ENCODE data around the gene TTC34.
"Not testable (repeated sequence)": the region's sequence is repeated elsewhere in the genome, so short reads cannot be mapped to it uniquely, and the experiment has no call there.

DNA sequence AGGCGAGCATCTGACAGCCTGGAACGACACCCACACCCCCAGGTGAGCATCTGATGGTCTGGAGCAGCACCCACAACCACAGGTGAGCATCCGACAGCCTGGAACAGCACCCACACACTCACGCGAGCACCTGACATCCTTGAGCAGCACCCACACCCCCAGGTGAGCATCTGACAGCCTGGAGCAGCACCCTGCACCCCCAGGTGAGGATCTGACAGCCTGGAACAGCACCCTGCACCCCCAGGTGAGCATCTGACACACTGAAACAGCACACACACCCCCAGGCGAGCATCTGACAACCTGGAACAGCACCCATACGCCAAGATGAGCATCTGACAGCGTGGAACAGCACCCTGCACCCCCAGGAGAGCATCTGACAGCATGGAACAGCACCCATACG, 106.7 kb downstream of the TTC34 start:
- TF ChIP-seq, protein P1, sequence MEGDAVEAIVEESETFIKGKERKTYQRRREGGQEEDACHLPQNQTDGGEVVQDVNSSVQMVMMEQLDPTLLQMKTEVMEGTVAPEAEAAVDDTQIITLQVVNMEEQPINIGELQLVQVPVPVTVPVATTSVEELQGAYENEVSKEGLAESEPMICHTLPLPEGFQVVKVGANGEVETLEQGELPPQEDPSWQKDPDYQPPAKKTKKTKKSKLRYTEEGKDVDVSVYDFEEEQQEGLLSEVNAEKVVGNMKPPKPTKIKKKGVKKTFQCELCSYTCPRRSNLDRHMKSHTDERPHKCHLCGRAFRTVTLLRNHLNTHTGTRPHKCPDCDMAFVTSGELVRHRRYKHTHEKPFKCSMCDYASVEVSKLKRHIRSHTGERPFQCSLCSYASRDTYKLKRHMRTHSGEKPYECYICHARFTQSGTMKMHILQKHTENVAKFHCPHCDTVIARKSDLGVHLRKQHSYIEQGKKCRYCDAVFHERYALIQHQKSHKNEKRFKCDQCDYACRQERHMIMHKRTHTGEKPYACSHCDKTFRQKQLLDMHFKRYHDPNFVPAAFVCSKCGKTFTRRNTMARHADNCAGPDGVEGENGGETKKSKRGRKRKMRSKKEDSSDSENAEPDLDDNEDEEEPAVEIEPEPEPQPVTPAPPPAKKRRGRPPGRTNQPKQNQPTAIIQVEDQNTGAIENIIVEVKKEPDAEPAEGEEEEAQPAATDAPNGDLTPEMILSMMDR (IDR thresholded peaks at IDR 0.05) = not testable (repeated sequence)
- TF ChIP-seq EZH2, EZH2phosphoT487 (IDR thresholded peaks at IDR 0.05): not testable (repeated sequence)

Data from neural progenitor cell (in vitro differentiated cells).